Activated naive CD8-positive, alpha-beta T cell (primary cell): ENCODE data around the gene SORBS1.

ENCODE experiments used
- H3K27ac Mint-ChIP-seq: one replicate; pipeline ENCODE4 v1.8.0; 2021; ENCODE audit warnings: mixed read lengths
- H3K27me3 Mint-ChIP-seq: one replicate; pipeline ENCODE4 v1.8.0; 2021; ENCODE audit warnings: mixed read lengths
- H3K36me3 Mint-ChIP-seq: one replicate; pipeline ENCODE4 v1.8.0; 2021; ENCODE audit warnings: mixed read lengths
- H3K4me1 Mint-ChIP-seq: one replicate; pipeline ENCODE4 v1.8.0; 2021; ENCODE audit warnings: low read depth, mixed read lengths
- H3K4me3 Mint-ChIP-seq: one replicate; pipeline ENCODE4 v1.8.0; 2021; ENCODE audit warnings: mild to moderate bottlenecking, mixed read lengths
- H3K9me3 Mint-ChIP-seq: one replicate; pipeline ENCODE4 v1.8.0; 2021; ENCODE audit warnings: low read depth, mixed read lengths

The SORBS1 gene

DNA sequence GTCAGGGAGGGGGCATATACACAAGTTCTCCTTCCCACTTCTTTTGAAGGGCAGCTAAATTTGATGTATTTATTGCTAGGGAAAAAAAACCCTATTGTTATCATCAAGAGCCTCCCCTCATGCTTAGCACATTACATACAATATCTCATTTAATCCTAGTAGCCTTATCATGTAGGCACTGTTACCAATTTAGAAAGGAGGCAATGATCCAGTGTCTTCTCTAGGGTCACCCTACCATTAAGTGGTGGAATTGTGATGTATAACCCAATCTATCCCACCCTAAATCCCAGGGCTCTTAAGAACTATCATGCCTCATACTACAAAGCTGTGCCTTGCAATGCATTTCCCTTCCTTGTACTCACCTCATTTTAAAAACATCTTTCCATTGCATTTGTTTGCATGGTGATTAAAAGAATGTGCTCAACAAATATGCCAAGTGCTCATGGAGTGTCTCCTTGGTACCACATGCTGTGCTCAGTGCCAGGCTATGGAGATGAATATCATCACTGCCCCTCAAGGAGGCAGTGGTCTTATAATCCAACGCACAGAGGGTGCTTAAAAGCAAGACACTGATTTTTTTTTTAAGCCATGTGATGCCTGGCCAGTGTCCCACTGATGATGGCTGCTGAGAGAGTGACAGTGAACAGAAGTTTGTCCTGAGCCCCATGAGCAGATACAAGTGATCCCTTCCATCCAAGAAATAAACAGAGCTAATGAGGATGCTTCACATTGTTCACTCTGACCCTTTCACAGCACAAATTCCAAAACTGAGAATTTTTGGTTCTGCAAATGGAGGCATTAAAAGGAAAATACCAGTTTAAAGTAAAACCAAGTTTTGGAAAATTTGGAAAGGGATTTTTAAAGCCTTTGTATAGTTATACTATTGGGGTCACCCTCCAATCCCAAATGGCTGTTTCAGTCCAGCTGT, 98.2 kb downstream of the SORBS1 start:
- Mint-ChIP-seq H3K36me3 (no peaks in the 10 kb centered on the region), H3K27ac (no peak overlapping the region), H3K9me3 (no peaks in the 10 kb centered on the region), H3K4me1 (peaks cover 6% of the 10 kb centered on the region), H3K27me3 (no peaks in the 10 kb centered on the region), H3K4me3 (no peak overlapping the region)

- no peaks in the 10 kb centered on the region for H3K9me3 Mint-ChIP-seq
- no peaks in the 10 kb centered on the region for H3K27me3 Mint-ChIP-seq
- H3K4me1 Mint-ChIP-seq: peaks cover 2% of the 10 kb centered on the region
- H3K36me3 Mint-ChIP-seq: no peaks in the 10 kb centered on the region
- H3K4me3 Mint-ChIP-seq: no peak overlapping the region
- no peak overlapping the region for H3K27ac Mint-ChIP-seq
These were observed 99.6 kb downstream of the SORBS1 start for GRCh38 chr10:95461611-95462010.

GRCh38 chr10:95459446-95460045, 101.6 kb downstream of the SORBS1 start:
- H3K36me3 Mint-ChIP-seq: no peaks in the 10 kb centered on the region
- H3K4me3 Mint-ChIP-seq: no peak overlapping the region
- H3K4me1 Mint-ChIP-seq: no peaks in the 10 kb centered on the region
- no peaks in the 10 kb centered on the region for H3K9me3 Mint-ChIP-seq
- no peak overlapping the region for H3K27ac Mint-ChIP-seq
- no peaks in the 10 kb centered on the region for H3K27me3 Mint-ChIP-seq

- no peak overlapping the region for H3K4me3 Mint-ChIP-seq
- no peak overlapping the region for H3K27ac Mint-ChIP-seq
- H3K9me3 Mint-ChIP-seq: no peaks in the 10 kb centered on the region
- no peaks in the 10 kb centered on the region for H3K36me3 Mint-ChIP-seq
- H3K4me1 Mint-ChIP-seq: no peaks in the 10 kb centered on the region
- H3K27me3 Mint-ChIP-seq: no peaks in the 10 kb centered on the region
These were observed 102.3 kb downstream of the SORBS1 start for GRCh38 chr10:95458871-95459270.

GRCh38 chr10:95458014-95458413, 103.2 kb downstream of the SORBS1 start:
- Mint-ChIP-seq H3K9me3 (no peaks in the 10 kb centered on the region), H3K36me3 (no peaks in the 10 kb centered on the region), H3K27me3 (no peaks in the 10 kb centered on the region), H3K4me1 (no peaks in the 10 kb centered on the region), H3K4me3 (no peak overlapping the region), H3K27ac (no peak overlapping the region)

GRCh38 chr10:95457319-95457886, 103.8 kb downstream of the SORBS1 start:
- no peak overlapping the region for H3K4me3 Mint-ChIP-seq
- H3K27ac Mint-ChIP-seq: no peak overlapping the region
- H3K36me3 Mint-ChIP-seq: no peaks in the 10 kb centered on the region
- H3K4me1 Mint-ChIP-seq: no peaks in the 10 kb centered on the region
- no peaks in the 10 kb centered on the region for H3K9me3 Mint-ChIP-seq
- H3K27me3 Mint-ChIP-seq: no peaks in the 10 kb centered on the region

GRCh38 chr10:95456516-95456915, 104.7 kb downstream of the SORBS1 start:
- H3K4me1 Mint-ChIP-seq: no peaks in the 10 kb centered on the region
- H3K36me3 Mint-ChIP-seq: no peaks in the 10 kb centered on the region
- H3K9me3 Mint-ChIP-seq: no peaks in the 10 kb centered on the region
- H3K27ac Mint-ChIP-seq: no peak overlapping the region
- no peaks in the 10 kb centered on the region for H3K27me3 Mint-ChIP-seq
- H3K4me3 Mint-ChIP-seq: no peak overlapping the region

DNA sequence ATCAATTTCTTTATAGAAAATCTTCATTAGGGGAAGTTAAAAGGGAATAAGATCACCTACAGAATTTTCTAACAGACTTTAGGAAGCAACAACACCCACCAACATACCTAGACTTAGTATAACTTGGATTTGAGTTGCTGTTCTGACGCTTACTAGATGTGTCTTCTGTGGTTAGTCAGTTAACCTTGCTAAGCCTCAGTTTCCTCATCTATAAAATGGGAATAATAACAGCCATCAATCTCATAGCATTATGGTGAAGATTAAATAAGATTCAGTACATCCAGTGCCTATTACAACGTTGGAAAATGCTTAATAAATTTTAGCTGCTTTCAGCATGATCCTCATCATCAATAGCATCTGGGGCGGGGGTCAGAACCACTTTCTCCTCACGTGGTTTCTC, 106.2 kb downstream of the SORBS1 start:
- H3K9me3 Mint-ChIP-seq: no peaks in the 10 kb centered on the region
- H3K4me3 Mint-ChIP-seq: no peak overlapping the region

DNA sequence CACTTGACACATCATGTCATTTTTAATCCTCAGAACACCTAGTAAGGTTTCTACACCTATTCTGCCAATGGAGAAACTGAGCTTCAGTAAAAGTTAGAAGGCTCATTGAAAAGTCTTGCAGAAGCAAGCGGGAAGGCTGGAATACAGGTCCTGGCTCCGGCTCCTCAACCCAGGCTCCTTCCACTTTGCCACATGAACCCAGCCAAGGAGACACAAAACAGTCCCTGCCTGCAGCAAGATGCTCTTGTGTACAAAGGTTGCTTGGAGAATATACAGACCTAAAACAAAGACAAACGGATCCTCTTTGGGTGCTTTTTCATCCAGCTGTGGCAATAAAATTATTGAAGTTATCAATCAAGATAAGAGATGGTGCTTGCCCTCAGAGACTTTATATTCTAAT, 106.8 kb downstream of the SORBS1 start:
- Mint-ChIP-seq H3K4me3 (no peak overlapping the region), H3K36me3 (no peaks in the 10 kb centered on the region), H3K27me3 (no peaks in the 10 kb centered on the region), H3K9me3 (no peaks in the 10 kb centered on the region), H3K4me1 (no peaks in the 10 kb centered on the region), H3K27ac (no peak overlapping the region)

More for the DNA sequence above, 106.2 kb downstream of the SORBS1 start:
- Mint-ChIP-seq H3K27me3 (no peaks in the 10 kb centered on the region), H3K36me3 (no peaks in the 10 kb centered on the region), H3K4me1 (no peaks in the 10 kb centered on the region), H3K27ac (no peak overlapping the region)

GRCh38 chr10:95451568-95452524, 109.3 kb downstream of the SORBS1 start:
- Mint-ChIP-seq H3K27me3 (no peaks in the 10 kb centered on the region), H3K36me3 (no peaks in the 10 kb centered on the region), H3K27ac (no peak overlapping the region), H3K4me3 (no peak overlapping the region), H3K4me1 (no peaks in the 10 kb centered on the region), H3K9me3 (no peaks in the 10 kb centered on the region)

GRCh38 chr10:95451150-95451549, 110.0 kb downstream of the SORBS1 start:
- H3K4me3 Mint-ChIP-seq: no peak overlapping the region
- H3K27me3 Mint-ChIP-seq: no peaks in the 10 kb centered on the region
- H3K4me1 Mint-ChIP-seq: no peaks in the 10 kb centered on the region
- H3K36me3 Mint-ChIP-seq: no peaks in the 10 kb centered on the region
- H3K9me3 Mint-ChIP-seq: no peaks in the 10 kb centered on the region
- H3K27ac Mint-ChIP-seq: peak overlapping the region; percentile 4

- Mint-ChIP-seq H3K4me1 (no peaks in the 10 kb centered on the region), H3K4me3 (no peak overlapping the region), H3K9me3 (no peaks in the 10 kb centered on the region), H3K36me3 (no peaks in the 10 kb centered on the region), H3K27me3 (no peaks in the 10 kb centered on the region), H3K27ac (no peak overlapping the region)
These were observed 111.0 kb downstream of the SORBS1 start for GRCh38 chr10:95450188-95450587.

DNA sequence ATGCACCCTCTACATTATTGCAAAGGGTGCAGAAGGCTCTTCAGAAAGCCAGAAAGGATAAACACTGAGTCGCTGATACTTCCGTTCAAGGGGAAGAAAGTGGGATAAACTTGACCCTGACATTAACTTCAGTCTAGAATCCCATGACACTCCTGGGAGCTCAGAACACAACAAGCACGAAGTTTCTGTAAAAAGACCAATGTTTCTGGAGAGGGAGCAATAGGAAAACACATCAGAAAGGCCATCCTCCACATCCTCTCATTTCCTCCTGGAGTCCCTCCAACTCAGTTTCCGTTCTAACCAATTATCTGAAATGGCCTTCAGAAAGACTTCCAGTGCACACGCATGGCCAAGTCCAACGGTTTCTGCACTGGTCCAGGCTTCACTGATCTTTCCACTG, 113.5 kb downstream of the SORBS1 start:
- H3K27ac Mint-ChIP-seq: no peak overlapping the region
- H3K36me3 Mint-ChIP-seq: no peaks in the 10 kb centered on the region
- no peaks in the 10 kb centered on the region for H3K9me3 Mint-ChIP-seq
- peaks cover 4% of the 10 kb centered on the region for H3K27me3 Mint-ChIP-seq
- no peak overlapping the region for H3K4me3 Mint-ChIP-seq
- H3K4me1 Mint-ChIP-seq: no peaks in the 10 kb centered on the region

DNA sequence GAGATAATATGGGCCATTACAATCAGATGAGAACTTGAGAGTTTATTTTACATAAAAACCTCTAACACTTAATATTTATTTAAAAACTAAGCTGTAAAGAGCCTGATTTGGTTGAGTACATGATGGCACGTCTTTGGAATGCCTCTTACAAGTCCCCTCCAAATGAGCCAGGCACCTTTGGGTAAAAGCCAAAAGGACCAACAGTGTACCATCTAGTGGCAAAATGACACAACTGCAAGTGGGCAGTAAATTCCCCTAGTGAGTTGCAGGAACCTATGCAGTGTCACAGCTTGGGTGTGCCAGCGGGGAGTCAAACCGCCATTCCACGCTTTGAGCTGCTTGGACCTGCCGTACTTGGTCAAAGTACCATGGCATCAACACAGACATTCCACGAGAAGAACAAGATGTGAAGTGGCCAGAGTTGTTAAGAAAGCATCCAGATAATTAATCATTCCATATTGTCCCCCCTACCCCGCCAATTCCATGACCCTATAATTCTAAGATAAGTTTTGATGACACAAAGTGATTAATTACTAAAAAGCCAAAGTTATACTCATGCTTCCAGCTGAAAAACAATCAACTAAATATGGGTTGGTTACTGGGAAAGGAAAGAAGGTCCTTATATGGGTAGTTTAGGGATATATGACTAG, 115.2 kb downstream of the SORBS1 start:
- H3K27ac Mint-ChIP-seq: no peak overlapping the region
- no peaks in the 10 kb centered on the region for H3K36me3 Mint-ChIP-seq
- H3K9me3 Mint-ChIP-seq: no peaks in the 10 kb centered on the region
- H3K4me3 Mint-ChIP-seq: no peak overlapping the region
- H3K27me3 Mint-ChIP-seq: peaks cover 4% of the 10 kb centered on the region
- H3K4me1 Mint-ChIP-seq: peaks cover 4% of the 10 kb centered on the region
